MV-4-11 (cell line): ENCODE results near the gene KCNJ2.

Experiments
- DNase-seq: peaks from one replicate; lab custom pipeline; 2025; lab: John Stamatoyannopoulos, UW

Gene KCNJ2

GRCh38 chr17:70168977-70169708 is at the start of gene KCNJ2:
TSS of gene KCNJ2 (plus strand) at chr17:70169532. CDS start at chr17:70175040, 5,508 bp downstream.
- peak; percentile 87 for DNase-seq

GRCh38 chr17:70119545-70119944 is 49.8 kb upstream of the KCNJ2 start:
- no peak for DNase-seq

- peak; percentile 55 for DNase-seq
These were observed 49.3 kb upstream of the KCNJ2 start for GRCh38 chr17:70119983-70120382.

GRCh38 chr17:70120425-70120824 is 48.9 kb upstream of the KCNJ2 start:
- peak; percentile 78 for DNase-seq

GRCh38 chr17:70121126-70121525 is 48.2 kb upstream of the KCNJ2 start:
- DNase-seq, result peak; percentile 15

- peak; percentile 90 for DNase-seq
These were observed 46.1 kb upstream of the KCNJ2 start for GRCh38 chr17:70123193-70123592.

- DNase-seq, result no peak
These were observed 44.6 kb upstream of the KCNJ2 start for GRCh38 chr17:70124723-70125122.

- no peak for DNase-seq
These were observed 42.0 kb upstream of the KCNJ2 start for GRCh38 chr17:70127221-70127873.

GRCh38 chr17:70128727-70129238 is 40.5 kb upstream of the KCNJ2 start:
- peak; percentile 23 for DNase-seq

GRCh38 chr17:70130289-70130688 is 39.0 kb upstream of the KCNJ2 start:
- DNase-seq, result no peak

- no peak for DNase-seq
These were observed 36.8 kb upstream of the KCNJ2 start for GRCh38 chr17:70132505-70132904.

GRCh38 chr17:70134042-70134441 is 35.3 kb upstream of the KCNJ2 start:
- no peak for DNase-seq

GRCh38 chr17:70134777-70135176 is 34.6 kb upstream of the KCNJ2 start:
- no peak for DNase-seq

GRCh38 chr17:70136131-70136530 is 33.2 kb upstream of the KCNJ2 start:
- no peak for DNase-seq

GRCh38 chr17:70137451-70138230 is 31.7 kb upstream of the KCNJ2 start:
- no peak for DNase-seq

- no peak for DNase-seq
These were observed 31.0 kb upstream of the KCNJ2 start for GRCh38 chr17:70138291-70138865.

GRCh38 chr17:70139449-70139993 is 29.8 kb upstream of the KCNJ2 start:
- DNase-seq, result no peak

GRCh38 chr17:70144260-70144846 is 25.0 kb upstream of the KCNJ2 start:
- no peak for DNase-seq

GRCh38 chr17:70153210-70153609 is 16.1 kb upstream of the KCNJ2 start:
- no peak for DNase-seq

- no peak for DNase-seq
These were observed 12.2 kb upstream of the KCNJ2 start for GRCh38 chr17:70157151-70157550.

GRCh38 chr17:70158180-70158579 is 11.2 kb upstream of the KCNJ2 start:
- DNase-seq, result no peak

GRCh38 chr17:70158591-70158990 is 10.7 kb upstream of the KCNJ2 start:
- no peak for DNase-seq
